HepG2 (cell line): ENCODE measurements around the gene SAMD10. TPM values are rescaled to one million over a fixed set of nuclear protein-coding genes. Genes with fewer than 3 reads are reported as not detected.

ENCODE experiments used
- ATAC-seq: fragments of 200-7000 bp; cut with Tn5 transposase; 3 replicates; pipeline ENCODE4 v1.9.1; 2020; ENCODE audit warnings: mild to moderate bottlenecking, moderate library complexity
- BruUV-seq: library from RNA; stranded (reverse); fragments of 400-500 nt; replicated peaks from 2 replicates; lab custom pipeline; 2021; lab: Mats Ljungman, UMichigan
- CTCF ChIA-PET: fragments of 300-600 bp; formaldehyde crosslinking; extraction: SDS; loops from one replicate; lab custom pipeline; 2021; ENCODE audit warnings: low total read pairs, inconsistent platforms, low intra/inter-chr PET ratio; lab: Yijun Ruan, JAX
- POLR2A ChIA-PET: fragments of 350-600 bp; sonication (Branson Sonifier 250); formaldehyde crosslinking; loops from one replicate; lab custom pipeline; 2020; ENCODE audit warnings: antibody characterized with exemption, inconsistent platforms; lab: Yijun Ruan, JAX
- DNase-seq: peaks from one replicate; pipeline ENCODE4 v3.0.0-alpha.2; 2015; ENCODE audit warnings: low spot score
- FAIRE-seq: peaks from 3 replicates; lab custom pipeline; 2011; peaks lifted over from hg19 to GRCh38; lab: Jason Lieb, UNC
- H2AFZ ChIP-seq: one replicate; pipeline ENCODE4 v1.6.1; 2011; ENCODE audit warnings: low read length, inconsistent platforms
- H3K27ac ChIP-seq: fragments of 300-600 bp; 3 replicates; pipeline ENCODE4 v1.8.0; 2011; ENCODE audit warnings: mixed run types, mild to moderate bottlenecking, mixed read lengths, low read length, inconsistent platforms; ENCODE audit not compliant: insufficient read depth; ENCODE audit errors: extremely low read length
- H3K27me3 ChIP-seq, 2 experiments: fragments of 200-600 bp in 1 of 2; 2 replicates in 1 of 2; 3 replicates in 1 of 2; pipeline versions ENCODE4 v1.6.0 to v1.8.0; 2011; ENCODE audit warnings: low read length in 2 of 2, mild to moderate bottlenecking in 2 of 2, moderate library complexity in 2 of 2, inconsistent platforms in 1 of 2; ENCODE audit not compliant: insufficient read depth in 2 of 2, control insufficient read depth in 1 of 2
- H3K36me3 ChIP-seq, 2 experiments: fragments of 200-600 bp in 1 of 2; replicated peaks in 1 of 2; 2 replicates in 1 of 2; 3 replicates in 1 of 2; pipeline versions ENCODE4 v1.5.1 to v1.8.0; 2011; ENCODE audit warnings: low read length in 2 of 2, inconsistent platforms in 1 of 2; ENCODE audit not compliant: insufficient read depth in 2 of 2, control insufficient read depth in 1 of 2
- H3K4me1 ChIP-seq: 2 replicates; pipeline ENCODE4 v1.5.1; 2012; ENCODE audit warnings: low read length, inconsistent platforms; ENCODE audit not compliant: insufficient read depth
- H3K4me2 ChIP-seq: 2 replicates; pipeline ENCODE4 v1.6.0; 2011; ENCODE audit warnings: low read depth, low read length, inconsistent platforms
- H3K4me3 ChIP-seq, 3 experiments: fragments of 200-600 bp in 1 of 3; sonication (generic), shearing (Covaris generic) in 1 of 3; replicated peaks in 1 of 3; 2 replicates each; pipeline ENCODE4 v1.5.1; 2011 to 2016; ENCODE audit warnings: low read length in 3 of 3, inconsistent platforms in 2 of 3, low read depth in 2 of 3, mild to moderate bottlenecking in 2 of 3, control low read depth in 1 of 3, mixed read lengths in 1 of 3; ENCODE audit not compliant: insufficient read depth in 1 of 3
- H3K79me2 ChIP-seq: one replicate; pipeline ENCODE4 v1.6.1; 2011; ENCODE audit warnings: low read length, inconsistent platforms; ENCODE audit not compliant: insufficient read depth
- H3K9ac ChIP-seq: 2 replicates; pipeline ENCODE4 v1.6.0; 2011; ENCODE audit warnings: mild to moderate bottlenecking, low read depth, low read length, inconsistent platforms; ENCODE audit not compliant: insufficient read depth
- H3K9me3 ChIP-seq: 2 replicates; pipeline ENCODE4 v1.5.1; 2012; ENCODE audit warnings: mild to moderate bottlenecking, low read length
- H4K20me1 ChIP-seq: 2 replicates; pipeline ENCODE4 v1.6.0; 2011; ENCODE audit warnings: inconsistent platforms, mild to moderate bottlenecking, low read length, moderate library complexity; ENCODE audit not compliant: insufficient read depth
- AGO2 ChIP-seq: fragments of 200-400 bp; formaldehyde crosslinking; optimal IDR thresholded peaks from 2 replicates; pipeline ENCODE3; 2017; ENCODE audit warnings: mild to moderate bottlenecking, low read depth, low read length, moderate library complexity
- AKAP8 ChIP-seq: sonication (generic); formaldehyde crosslinking; IDR thresholded peaks from 2 replicates; pipeline ENCODE4 v1.5.1; 2020; ENCODE audit warnings: mild to moderate bottlenecking, missing genetic modification reagents
- ELF4 ChIP-seq: sonication (generic); formaldehyde crosslinking; IDR thresholded peaks from 2 replicates; pipeline ENCODE4 v1.5.0; 2020; ENCODE audit warnings: missing genetic modification reagents, mild to moderate bottlenecking, moderate library complexity, borderline replicate concordance
- HNRNPK ChIP-seq: fragments of 200-400 bp; formaldehyde crosslinking; IDR thresholded peaks from 2 replicates; pipeline ENCODE4 v1.6.1; 2018; ENCODE audit warnings: low read length, low read depth, moderate library complexity, mild to moderate bottlenecking; ENCODE audit not compliant: poor library complexity, severe bottlenecking
- HNRNPUL1 ChIP-seq: fragments of 200-400 bp; formaldehyde crosslinking; IDR thresholded peaks from 2 replicates; pipeline ENCODE4 v1.6.1; 2017; ENCODE audit warnings: low read depth, mild to moderate bottlenecking, low read length, moderate library complexity
- NFIC ChIP-seq: IDR thresholded peaks from 2 replicates; pipeline ENCODE4 v1.6.1; 2012; ENCODE audit warnings: mild to moderate bottlenecking, low read length, inconsistent platforms
- PCBP1 ChIP-seq: fragments of 200-400 bp; formaldehyde crosslinking; IDR thresholded peaks from 2 replicates; pipeline ENCODE4 v1.6.1; 2017; ENCODE audit warnings: mild to moderate bottlenecking, low read depth, low read length, borderline replicate concordance
- POLR2A ChIP-seq, 2 experiments: IDR thresholded peaks; 2 replicates each; pipeline ENCODE4 v1.6.1; 2011; ENCODE audit warnings: low read depth in 2 of 2, low read length in 2 of 2, mild to moderate bottlenecking in 1 of 2, moderate library complexity in 1 of 2; ENCODE audit not compliant: insufficient read depth in 1 of 2
- POLR2AphosphoS2 ChIP-seq: IDR thresholded peaks from 2 replicates; pipeline ENCODE4 v1.6.1; 2011; ENCODE audit warnings: low read depth, low read length, improper control_type of control experiment
- POLR2AphosphoS5 ChIP-seq: IDR thresholded peaks from 2 replicates; pipeline ENCODE4 v1.6.1; 2012; ENCODE audit warnings: low read depth, low read length
- RBM39 ChIP-seq: fragments of 200-400 bp; formaldehyde crosslinking; IDR thresholded peaks from one replicate; pipeline ENCODE4 v1.6.1; 2018; ENCODE audit warnings: antibody characterized with exemption, mild to moderate bottlenecking, low read depth, low read length; ENCODE audit not compliant: poor library complexity, severe bottlenecking
- ZBTB38 ChIP-seq: sonication (generic); formaldehyde crosslinking; IDR thresholded peaks from 2 replicates; pipeline ENCODE4 v1.5.1; 2020; ENCODE audit warnings: mild to moderate bottlenecking, missing genetic modification reagents
- ZBTB8A ChIP-seq: sonication (generic); formaldehyde crosslinking; IDR thresholded peaks from 2 replicates; pipeline ENCODE4 v1.4.0; 2020; ENCODE audit warnings: mild to moderate bottlenecking, low read depth, missing genetic modification reagents, borderline replicate concordance
- ZNF10 ChIP-seq: sonication (generic); formaldehyde crosslinking; IDR thresholded peaks from 2 replicates; pipeline ENCODE4 v1.4.0; 2020; ENCODE audit warnings: mild to moderate bottlenecking, low read depth, missing genetic modification reagents, borderline replicate concordance
- ZNF24 ChIP-seq: fragments of 450-650 bp; IDR thresholded peaks from 2 replicates; pipeline ENCODE4 v1.6.1; 2017; ENCODE audit warnings: antibody characterized with exemption, mild to moderate bottlenecking
- ZNF350 ChIP-seq: sonication (generic); formaldehyde crosslinking; IDR thresholded peaks from 2 replicates; pipeline ENCODE4 v1.4.0; 2020; ENCODE audit warnings: mild to moderate bottlenecking, low read depth, missing genetic modification reagents, borderline replicate concordance
- ZNF543 ChIP-seq: sonication (generic); formaldehyde crosslinking; IDR thresholded peaks from 2 replicates; pipeline ENCODE4 v1.4.0; 2020; ENCODE audit warnings: mild to moderate bottlenecking, missing genetic modification reagents
- WGBS: methylation state at CpG from one replicate; pipeline ENCODE4 v1.1.6; 2017; ENCODE audit warnings: low lambda C conversion rate; 5-methylcytosine and 5-hydroxymethylcytosine counted together
- in situ Hi-C: cut with HindIII; loops from 2 replicates; pipeline ENCODE4 v1.10.0; 2017; ENCODE audit warnings: low pct_unique_long_range_greater_than_20kb; ENCODE audit not compliant: extremely low pct_ligation_motif_present
- intact Hi-C: fragments of 100-400 bp; cut with micrococcal nuclease; formaldehyde crosslinking; loops from one replicate; pipeline ENCODE4 v1.10.0; 2022; ENCODE audit not compliant: unreplicated experiment
- polyA plus RNA-seq, 8 experiments: library from polyadenylated mRNA; depleted of rRNA in 3 of 8; stranded (reverse) in 7 of 8; unstranded in 1 of 8; fragments of >200 nt; fragmentation: Illumina TruSeq in 4 of 8; extraction: Trizol in 4 of 8; gene quantifications; 2 replicates each; pipeline versions ENCODE4 v1.2.1 to v1.2.3, GENCODE V29; 2011 to 2016; ENCODE audit warnings: low read depth in 4 of 8, missing spikeins in 1 of 8, mixed read lengths in 1 of 8; ENCODE audit not compliant: insufficient read depth in 1 of 8
- total RNA-seq, 5 experiments: library from RNA; depleted of rRNA; stranded (reverse); fragments of >200 nt; fragmentation: Illumina TruSeq; extraction: Trizol; gene quantifications; 2 replicates each; pipeline ENCODE4 v1.2.3, GENCODE V29; 2016; ENCODE audit warnings: low read depth in 1 of 5
- TF ChIP-seq, protein P1 (sequence below): sonication (generic); formaldehyde crosslinking; IDR thresholded peaks from 2 replicates; pipeline ENCODE4 v1.4.0; 2020; ENCODE audit warnings: missing genetic modification reagents
- TF ChIP-seq, protein P2 (sequence below): sonication (generic); formaldehyde crosslinking; IDR thresholded peaks from 2 replicates; pipeline ENCODE4 v1.4.0; 2020; ENCODE audit warnings: missing genetic modification reagents

Gene SAMD10
- total and polyA plus RNA-seq, 2 of the 13 experiments (the other 11 are each of a cell fraction or from before 2014, with no cell fraction given), result 6.1 to 11.0 TPM

DNA sequence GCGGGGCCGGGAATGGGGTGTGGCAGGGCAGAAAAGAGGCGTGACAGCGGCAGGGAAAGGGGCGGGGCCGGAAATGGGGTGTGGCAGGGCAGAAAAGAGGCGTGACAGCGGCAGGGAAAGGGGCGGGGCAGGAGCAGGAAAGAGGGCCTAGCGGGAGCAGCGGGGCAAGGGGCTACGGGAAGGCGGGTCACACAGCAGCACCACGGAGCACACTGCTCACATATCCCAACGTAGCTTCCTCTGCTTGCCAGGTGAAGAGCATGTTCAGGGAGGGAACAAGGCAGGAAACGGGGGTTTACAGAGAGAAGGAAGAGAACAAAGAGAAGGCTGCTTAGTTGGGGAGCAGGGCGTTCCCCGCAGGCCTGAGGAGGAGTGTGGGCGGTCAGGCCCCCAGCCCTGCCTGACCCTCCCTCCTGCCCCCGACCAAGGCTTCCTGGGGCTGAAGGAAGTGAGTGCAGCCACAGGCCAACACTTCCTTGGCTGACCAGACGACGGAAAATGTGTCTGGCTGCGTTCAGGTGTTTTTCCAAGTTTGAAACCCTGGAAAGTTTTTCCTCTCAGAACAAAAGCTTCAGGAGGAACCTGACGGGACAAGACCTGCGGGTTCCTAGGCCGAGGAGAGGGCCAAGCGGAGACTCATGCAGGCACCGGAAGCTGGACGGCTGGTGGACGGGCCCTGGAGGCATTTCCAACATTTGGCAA is 37.0 kb downstream of the SAMD10 start (continued):
- TF ChIP-seq ZBTB38 (CRISPR knock-in tag) (peak; percentile 52; the same call in 1 of the 2 replicates), POLR2AphosphoS5 (0 out of 2 replicates have a peak, but pooled peaks have one; percentile 2), POLR2A (IDR thresholded peaks at IDR 0.05; ENCODE audit: insufficient read depth in 1 of 2, low read depth in 2 of 2, low read length in 2 of 2) (peak in 1 of 2 experiments; percentile 23; a peak in 2 of 4 replicates), HNRNPK (peak; percentile 76)
- TF ChIP-seq, protein P1, sequence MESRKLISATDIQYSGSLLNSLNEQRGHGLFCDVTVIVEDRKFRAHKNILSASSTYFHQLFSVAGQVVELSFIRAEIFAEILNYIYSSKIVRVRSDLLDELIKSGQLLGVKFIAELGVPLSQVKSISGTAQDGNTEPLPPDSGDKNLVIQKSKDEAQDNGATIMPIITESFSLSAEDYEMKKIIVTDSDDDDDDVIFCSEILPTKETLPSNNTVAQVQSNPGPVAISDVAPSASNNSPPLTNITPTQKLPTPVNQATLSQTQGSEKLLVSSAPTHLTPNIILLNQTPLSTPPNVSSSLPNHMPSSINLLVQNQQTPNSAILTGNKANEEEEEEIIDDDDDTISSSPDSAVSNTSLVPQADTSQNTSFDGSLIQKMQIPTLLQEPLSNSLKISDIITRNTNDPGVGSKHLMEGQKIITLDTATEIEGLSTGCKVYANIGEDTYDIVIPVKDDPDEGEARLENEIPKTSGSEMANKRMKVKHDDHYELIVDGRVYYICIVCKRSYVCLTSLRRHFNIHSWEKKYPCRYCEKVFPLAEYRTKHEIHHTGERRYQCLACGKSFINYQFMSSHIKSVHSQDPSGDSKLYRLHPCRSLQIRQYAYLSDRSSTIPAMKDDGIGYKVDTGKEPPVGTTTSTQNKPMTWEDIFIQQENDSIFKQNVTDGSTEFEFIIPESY (CRISPR knock-in tag), result peak; percentile 95

DNA sequence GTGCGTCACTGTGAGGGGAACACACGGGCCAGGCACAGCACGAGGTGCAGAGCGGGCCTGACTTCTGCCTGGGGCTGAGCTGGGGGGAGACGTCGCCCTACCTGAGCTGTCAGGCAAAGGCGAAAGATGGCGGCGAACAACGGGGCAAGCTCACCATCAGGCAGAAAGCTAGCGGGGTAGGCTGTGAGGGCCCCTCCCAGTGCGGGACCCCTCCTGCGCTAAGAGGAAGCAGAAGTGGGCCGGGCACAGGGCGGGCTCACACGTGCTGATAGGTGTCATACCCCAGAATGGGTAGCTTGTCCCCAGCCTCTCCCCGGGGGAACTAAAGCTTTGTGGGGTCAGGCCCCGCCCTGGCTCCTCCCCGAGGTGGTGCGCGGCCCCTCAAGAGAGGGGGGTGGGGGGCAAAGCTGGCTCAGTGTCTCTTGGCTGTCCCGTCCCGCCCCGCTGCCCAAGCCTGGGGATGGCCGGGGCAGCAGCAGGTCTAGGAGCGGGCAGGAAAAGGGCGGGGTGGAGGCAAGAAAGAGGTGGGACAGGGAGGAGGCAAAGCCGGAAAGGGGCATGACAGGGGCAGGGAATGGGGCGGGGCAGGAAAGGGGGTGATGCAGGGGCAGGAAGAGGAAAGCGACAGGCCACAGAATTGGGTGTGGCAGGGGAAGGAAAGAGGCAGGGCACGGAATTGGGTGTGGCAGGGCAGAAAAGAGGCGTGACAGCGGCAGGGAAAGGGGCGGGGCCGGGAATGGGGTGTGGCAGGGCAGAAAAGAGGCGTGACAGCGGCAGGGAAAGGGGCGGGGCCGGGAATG is 38.0 kb downstream of the SAMD10 start:
- no peak for DNase-seq
- no peak overlapping the region for H2AFZ ChIP-seq
- intact Hi-C loops (no loop called here), in situ Hi-C loops (no loop called here)
- peaks cover 50 to 77% of the 10 kb centered on the region in 2 experiments for H3K36me3 ChIP-seq
- H3K4me3 ChIP-seq, result no peak overlapping the region
- peaks cover 7% of the 10 kb centered on the region for H3K79me2 ChIP-seq
- H3K4me1 ChIP-seq, result no peaks in the 10 kb centered on the region
- no peak; the same call in 2 of the 3 replicates for ATAC-seq
- no TSS peak for BruUV-seq
- peaks cover 30% of the 10 kb centered on the region; the same call in 1 of the 2 replicates for H4K20me1 ChIP-seq
- H3K27me3 ChIP-seq, result no peaks in the 10 kb centered on the region
- FAIRE-seq, result no peak
- no peak overlapping the region for H3K4me2 ChIP-seq
- ChIA-PET POLR2A (interaction anchor here (1.8 kb wide), 1 partner anchor 16 kb away, joined by 11 read pairs; the partner anchor contains the start of gene UCKL1), CTCF (no interaction called here)
- WGBS, result 97% methylated on average over 39 of the region's 39 CpGs
- H3K9ac ChIP-seq, result no peak overlapping the region
- no peaks in the 10 kb centered on the region for H3K9me3 ChIP-seq
- H3K27ac ChIP-seq, result no peak overlapping the region
- TF ChIP-seq PCBP1, result peak; percentile 94; the same call in 1 of the 2 replicates
- no peak for TF ChIP-seq ZNF543 (CRISPR knock-in tag)
- TF ChIP-seq NFIC, result no peak
- TF ChIP-seq RBM39, result peak; percentile 38
- peak in 1 of 2 experiments; percentile 44; a peak in 3 of 4 replicates for TF ChIP-seq POLR2A (IDR thresholded peaks at IDR 0.05; ENCODE audit: insufficient read depth in 1 of 2, low read depth in 2 of 2, low read length in 2 of 2)
- no peak for TF ChIP-seq ZNF350 (CRISPR knock-in tag)
- no peak for TF ChIP-seq ZBTB8A (CRISPR knock-in tag)
- TF ChIP-seq, protein P2, sequence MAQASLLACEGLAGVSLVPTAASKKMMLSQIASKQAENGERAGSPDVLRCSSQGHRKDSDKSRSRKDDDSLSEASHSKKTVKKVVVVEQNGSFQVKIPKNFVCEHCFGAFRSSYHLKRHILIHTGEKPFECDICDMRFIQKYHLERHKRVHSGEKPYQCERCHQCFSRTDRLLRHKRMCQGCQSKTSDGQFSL (CRISPR knock-in tag), result 0 out of 2 replicates have a peak, but pooled peaks have one; percentile 26
- peak; percentile 68 for TF ChIP-seq AGO2
- no peak for TF ChIP-seq ZNF10 (CRISPR knock-in tag)
- no peak for TF ChIP-seq HNRNPUL1
- TF ChIP-seq AKAP8 (CRISPR knock-in tag), result 0 out of 2 replicates have a peak, but pooled peaks have one; percentile 19
- no peak for TF ChIP-seq ELF4 (CRISPR knock-in tag)
- TF ChIP-seq POLR2AphosphoS2, result no peak
- no peak for TF ChIP-seq ZNF24
